K562 treated with DMSO at 1 percent for 48 hours (cell line): Measurements from ENCODE around the gene RNF187. TPM values are rescaled to one million over a fixed set of nuclear protein-coding genes. Genes with fewer than 3 reads are reported as not detected.

Experiments used
- total RNA-seq: library from RNA; unstranded; fragments of 300-600 nt; gene quantifications from 2 replicates; pipeline ENCODE4 v1.2.3, GENCODE V29; 2022; ENCODE audit warnings: low replicate concordance; ENCODE audit errors: extremely low read depth

The RNF187 gene
- total RNA-seq: 548 TPM in 1 of 2 replicates, not detected in the other

DNA sequence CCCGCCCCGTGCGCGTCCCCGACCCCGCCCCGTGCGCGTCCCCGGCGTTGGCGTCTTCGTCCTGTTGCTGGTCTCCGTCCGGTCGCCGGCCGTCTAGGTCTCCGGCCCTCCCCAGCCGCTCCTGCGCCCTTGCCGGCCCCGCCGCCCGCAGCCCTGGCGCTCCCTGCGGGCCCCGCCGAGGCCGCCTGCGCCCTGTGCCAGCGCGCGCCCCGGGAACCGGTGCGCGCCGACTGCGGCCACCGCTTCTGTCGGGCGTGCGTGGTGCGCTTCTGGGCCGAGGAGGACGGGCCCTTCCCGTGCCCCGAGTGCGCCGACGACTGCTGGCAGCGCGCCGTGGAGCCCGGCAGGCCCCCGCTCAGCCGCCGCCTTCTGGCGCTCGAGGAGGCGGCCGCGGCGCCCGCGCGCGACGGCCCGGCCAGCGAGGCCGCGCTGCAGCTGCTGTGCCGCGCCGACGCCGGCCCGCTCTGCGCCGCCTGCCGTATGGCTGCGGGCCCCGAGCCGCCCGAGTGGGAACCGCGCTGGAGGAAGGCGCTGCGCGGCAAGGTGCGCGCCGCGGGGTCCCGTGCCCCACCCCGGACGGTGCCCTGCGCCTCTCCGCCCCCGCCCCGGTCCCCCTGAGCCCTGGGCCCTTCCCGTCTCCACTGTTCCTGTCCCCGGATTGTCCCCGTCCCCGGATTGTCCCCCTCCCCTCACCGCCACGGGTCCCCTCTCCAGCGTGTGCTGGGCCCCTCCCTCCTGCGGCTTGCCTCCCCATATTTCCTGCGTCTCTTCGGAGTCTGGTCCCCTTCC, at the start of gene RNF187:
Gene RNF187, plus strand, starts transcription at position 47 of the 789 bp plus-strand sequence.

Other genes starting within 250 kb of the RNF187 start
- not detected in 2 replicates for gene TRIM11, start 80.5 kb upstream of the RNF187 start, total RNA-seq
- gene TRIM17, start 70.5 kb upstream of the RNF187 start, total RNA-seq: not detected in 2 replicates
- gene RHOU, start 248.1 kb downstream of the RNF187 start, total RNA-seq: not detected in 2 replicates